Endothelial cell of umbilical vein (primary cell): Measurements from ENCODE around the gene KIF26B.

ENCODE experiments used
- CTCF ChIP-seq, 2 donors: IDR thresholded peaks; 1 replicate in 1 of 2; 2 replicates in 1 of 2; pipeline ENCODE4 v1.5.1; 2011; ENCODE audit warnings: low read length in 2 of 2, mild to moderate bottlenecking in 2 of 2, moderate library complexity in 2 of 2, control low read depth in 1 of 2, inconsistent platforms in 1 of 2, low read depth in 1 of 2; ENCODE audit not compliant: insufficient read depth in 1 of 2; ENCODE audit errors: extremely low read depth in 1 of 2
- EZH2 ChIP-seq: IDR thresholded peaks from 2 replicates; pipeline ENCODE4 v1.6.1; 2012; ENCODE audit warnings: borderline replicate concordance, low read depth, mild to moderate bottlenecking, moderate library complexity, low read length, inconsistent platforms; ENCODE audit not compliant: severe bottlenecking
- FOS ChIP-seq: IDR thresholded peaks from 2 replicates; pipeline ENCODE4 v1.6.1; 2011; ENCODE audit warnings: mild to moderate bottlenecking, low read length, moderate library complexity, borderline replicate concordance; ENCODE audit not compliant: insufficient read depth
- GATA2 ChIP-seq: IDR thresholded peaks from 2 replicates; pipeline ENCODE4 v1.7.0; 2011; ENCODE audit warnings: low read depth, mild to moderate bottlenecking, moderate library complexity, mixed read lengths, low read length; ENCODE audit not compliant: insufficient read length, insufficient read depth
- JUN ChIP-seq: IDR thresholded peaks from 2 replicates; pipeline ENCODE4 v1.6.1; 2011; ENCODE audit warnings: borderline replicate concordance, low read depth; ENCODE audit not compliant: insufficient read length, insufficient read depth
- MAX ChIP-seq: IDR thresholded peaks from 2 replicates; pipeline ENCODE4 v1.6.1; 2011; ENCODE audit not compliant: insufficient read depth, insufficient read length
- MYC ChIP-seq: IDR thresholded peaks from one replicate; pipeline ENCODE4 v1.6.1; 2011; ENCODE audit warnings: mild to moderate bottlenecking, low read depth, low read length
- POLR2A ChIP-seq: IDR thresholded peaks from 2 replicates; pipeline ENCODE4 v1.6.1; 2012; ENCODE audit warnings: low read depth, mild to moderate bottlenecking, control low read depth, low read length
- POLR2AphosphoS5 ChIP-seq: IDR thresholded peaks from 2 replicates; pipeline ENCODE4 v1.6.1; 2012; ENCODE audit warnings: low read depth, mild to moderate bottlenecking, control low read depth, low read length, moderate library complexity; ENCODE audit not compliant: insufficient read depth

GRCh38 chr1:245279346-245279745 is 124.6 kb downstream of the KIF26B start:
- TF ChIP-seq POLR2AphosphoS5 (no peak), FOS (no peak), CTCF (IDR thresholded peaks at IDR 0.05; ENCODE audit: extremely low read depth in 1 of 2, insufficient read depth in 1 of 2, low read depth in 1 of 2, low read length in 2 of 2) (no peak), POLR2A (no peak), EZH2 (no peak), JUN (no peak), MAX (no peak), MYC (no peak), GATA2 (no peak)
